IMR-90 (cell line): Measurements from ENCODE around the gene ASB4. TPM values are rescaled to one million over a fixed set of nuclear protein-coding genes. Genes with fewer than 3 reads are reported as not detected.

Source experiments
- ATAC-seq: fragments of 200-7000 bp; cut with Tn5 transposase; 2 replicates; pipeline ENCODE4 v1.9.1; 2020; ENCODE audit warnings: low read depth, mild to moderate bottlenecking, moderate library complexity
- BruUV-seq: library from RNA; stranded (reverse); fragments of 400-500 nt; replicated peaks from 2 replicates; lab custom pipeline; 2021; lab: Mats Ljungman, UMichigan
- CTCF ChIA-PET: fragments of 300-600 bp; formaldehyde crosslinking; extraction: SDS; loops from one replicate; lab custom pipeline; 2021; ENCODE audit warnings: antibody characterized with exemption; lab: Yijun Ruan, JAX
- POLR2A ChIA-PET: fragments of 300-600 bp; sonication (Branson Sonifier 250); formaldehyde crosslinking; loops from one replicate; lab custom pipeline; 2022; ENCODE audit warnings: antibody characterized with exemption; ENCODE audit not compliant: unreplicated experiment; lab: Charles Lee
- DNase-seq: peaks from one replicate; pipeline ENCODE4 v3.0.0; 2013
- H2AFZ ChIP-seq: replicated peaks from 2 replicates; pipeline ENCODE3; 2013; ENCODE audit warnings: low read length, mild to moderate bottlenecking; ENCODE audit not compliant: poor library complexity
- H2AK5ac ChIP-seq: 2 replicates; pipeline ENCODE4 v1.6.1; 2013; ENCODE audit warnings: low read depth, low read length, inconsistent platforms
- H2AK9ac ChIP-seq: replicated peaks from 2 replicates; pipeline ENCODE3; 2013; ENCODE audit warnings: mild to moderate bottlenecking, low read depth, low read length, moderate library complexity; ENCODE audit not compliant: poor library complexity
- H2BK120ac ChIP-seq: 2 replicates; pipeline ENCODE4 v1.6.1; 2013; ENCODE audit warnings: low read depth, low read length, inconsistent platforms
- H2BK15ac ChIP-seq: 3 replicates; pipeline ENCODE4 v1.6.1; 2013; ENCODE audit warnings: low read depth, low read length, inconsistent platforms
- H2BK20ac ChIP-seq: 2 replicates; pipeline ENCODE4 v1.6.1; 2013; ENCODE audit warnings: low read depth, mild to moderate bottlenecking, inconsistent platforms, low read length, moderate library complexity
- H2BK5ac ChIP-seq: 2 replicates; pipeline ENCODE4 v1.6.1; 2013; ENCODE audit warnings: mild to moderate bottlenecking, low read depth, low read length, inconsistent platforms; ENCODE audit not compliant: poor library complexity, severe bottlenecking
- H3K14ac ChIP-seq: replicated peaks from 2 replicates; pipeline ENCODE4 v1.6.1; 2013; ENCODE audit warnings: low read depth, low read length, inconsistent platforms
- H3K18ac ChIP-seq: 2 replicates; pipeline ENCODE4 v1.6.1; 2013; ENCODE audit warnings: low read depth, low read length, control low read depth
- H3K23ac ChIP-seq: 2 replicates; pipeline ENCODE4 v1.6.1; 2013; ENCODE audit warnings: low read depth, low read length, inconsistent platforms
- H3K27ac ChIP-seq: 2 replicates; pipeline ENCODE4 v1.5.1; 2013; ENCODE audit warnings: mild to moderate bottlenecking, control low read depth, low read length; ENCODE audit not compliant: insufficient read depth
- H3K27me3 ChIP-seq: 2 replicates; pipeline ENCODE4 v1.6.1; 2013; ENCODE audit warnings: low read length; ENCODE audit not compliant: control insufficient read depth, insufficient read depth
- H3K36me3 ChIP-seq: 2 replicates; pipeline ENCODE4 v1.6.1; 2013; ENCODE audit warnings: low read length, mixed read lengths; ENCODE audit not compliant: control insufficient read depth, insufficient read depth
- H3K4ac ChIP-seq: 2 replicates; pipeline ENCODE4 v1.6.1; 2013; ENCODE audit warnings: low read depth, low read length, inconsistent platforms
- H3K4me1 ChIP-seq: 2 replicates; pipeline ENCODE4 v1.6.1; 2013; ENCODE audit warnings: low read length, mixed read lengths; ENCODE audit not compliant: control insufficient read depth, insufficient read depth
- H3K4me2 ChIP-seq: 2 replicates; pipeline ENCODE4 v1.6.1; 2013; ENCODE audit warnings: low read depth, mild to moderate bottlenecking, control low read depth, low read length, moderate library complexity
- H3K4me3 ChIP-seq: 2 replicates; pipeline ENCODE4 v1.5.1; 2013; ENCODE audit warnings: low read depth, mild to moderate bottlenecking, control low read depth, low read length, moderate library complexity; ENCODE audit not compliant: insufficient read depth
- H3K56ac ChIP-seq: 2 replicates; pipeline ENCODE4 v1.6.1; 2013; ENCODE audit warnings: low read length, inconsistent platforms; ENCODE audit not compliant: insufficient read depth; ENCODE audit errors: extremely low read depth
- H3K79me1 ChIP-seq, 2 experiments: 2 replicates each; pipeline ENCODE4 v1.6.1; 2013; ENCODE audit warnings: low read length in 2 of 2, inconsistent platforms in 1 of 2, low read depth in 1 of 2
- H3K9ac ChIP-seq: 2 replicates; pipeline ENCODE4 v1.6.1; 2013; ENCODE audit warnings: low read depth, low read length, control low read depth
- H3K9me1 ChIP-seq: 2 replicates; pipeline ENCODE4 v1.6.1; 2013; ENCODE audit warnings: low read length, inconsistent platforms; ENCODE audit not compliant: insufficient read depth
- H3K9me3 ChIP-seq: 2 replicates; pipeline ENCODE4 v1.6.1; 2013; ENCODE audit warnings: low read length; ENCODE audit not compliant: control insufficient read depth, insufficient read depth
- H4K20me1 ChIP-seq: 2 replicates; pipeline ENCODE4 v1.6.1; 2013; ENCODE audit warnings: low read length, inconsistent platforms; ENCODE audit not compliant: insufficient read depth
- H4K5ac ChIP-seq: 2 replicates; pipeline ENCODE4 v1.6.1; 2013; ENCODE audit warnings: mild to moderate bottlenecking, low read depth, low read length, control low read depth
- H4K8ac ChIP-seq, 2 experiments: 2 replicates each; pipeline ENCODE4 v1.6.1; 2013; ENCODE audit warnings: low read depth in 2 of 2, low read length in 2 of 2, control low read depth in 1 of 2, inconsistent platforms in 1 of 2
- H4K91ac ChIP-seq: 2 replicates; pipeline ENCODE4 v1.6.1; 2013; ENCODE audit warnings: low read depth, low read length, inconsistent platforms; ENCODE audit not compliant: insufficient read depth
- CEBPB ChIP-seq: IDR thresholded peaks from 2 replicates; pipeline ENCODE4 v1.6.1; 2012; ENCODE audit warnings: low read depth, low read length, improper control_type of control experiment
- WGBS, 2 experiments: methylation state at CpG; one replicate each; pipeline versions ENCODE4 v1.1.5 to v1.1.7; 2013; ENCODE audit warnings: missing lambda C conversion rate in 2 of 2; ENCODE audit not compliant: insufficient read length in 1 of 2; ENCODE audit errors: extremely low coverage in 2 of 2; 5-methylcytosine and 5-hydroxymethylcytosine counted together
- dilution Hi-C: fragments of 300-500 bp; cut with HindIII; formaldehyde crosslinking; loops from one replicate; pipeline ENCODE4 v1.14.3; 2018; ENCODE audit warnings: low sequenced_read_pairs; ENCODE audit not compliant: unreplicated experiment
- in situ Hi-C: fragments of 300-500 bp; cut with MboI; formaldehyde crosslinking; loops from 3 replicates; pipeline ENCODE4 v1.14.3; 2019; ENCODE audit warnings: low sequenced_read_pairs, inconsistent platforms, mixed read lengths
- intact Hi-C: fragments of 100-400 bp; cut with micrococcal nuclease; formaldehyde crosslinking; loops from 2 replicates; pipeline ENCODE4 v1.10.0; 2022
- polyA plus RNA-seq, 3 experiments: library from polyadenylated mRNA; depleted of rRNA; stranded (reverse); fragments of >200 nt; gene quantifications; 2 replicates each; pipeline ENCODE4 v1.2.3, GENCODE V29; 2012; ENCODE audit warnings: low replicate concordance in 1 of 3
- total RNA-seq: library from RNA; depleted of rRNA; stranded (reverse); fragments of >200 nt; gene quantifications from 2 replicates; pipeline ENCODE4 v1.2.3, GENCODE V29; 2012

ASB4 gene
- total and polyA plus RNA-seq, 2 of the 4 experiments (the other 2 are of a cell fraction) = not detected

DNA sequence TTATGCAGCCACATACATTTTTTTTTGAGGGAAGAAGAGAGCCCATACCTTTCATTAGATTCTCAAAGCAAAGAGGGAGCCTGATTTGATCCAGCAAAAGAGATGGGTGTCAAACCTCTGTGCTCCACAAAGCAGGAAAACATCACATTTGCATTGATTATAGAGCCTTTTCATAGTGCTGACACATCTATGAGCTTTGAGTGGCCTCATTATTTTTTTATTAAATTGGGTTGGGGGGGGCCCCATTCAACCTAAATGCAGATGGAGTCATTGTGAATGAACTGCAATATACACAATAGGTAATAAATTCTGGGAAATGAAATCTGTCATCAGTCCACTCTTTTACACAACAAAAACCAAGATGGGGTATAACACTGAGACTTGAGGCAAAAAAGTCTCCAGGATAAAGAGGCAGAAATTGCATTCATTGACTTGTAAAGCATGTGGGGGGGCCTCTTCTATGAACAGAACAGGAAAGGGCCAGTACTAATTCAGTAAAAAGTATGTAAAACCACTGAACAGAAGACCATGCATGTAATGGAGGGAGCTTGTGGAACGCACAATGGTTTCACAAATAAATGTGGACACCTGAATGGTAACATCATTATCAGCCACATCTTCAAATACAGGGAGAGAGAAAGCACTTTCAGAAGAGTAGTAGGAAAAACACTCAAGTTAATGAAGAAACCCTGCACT lies 17.7 kb upstream of the ASB4 start:
- Histone ChIP-seq H2BK5ac (no peak overlapping the region), H2AK9ac (no peak overlapping the region), H3K4ac (no peak overlapping the region), H3K27me3 (peaks cover 8% of the 10 kb centered on the region), H3K27ac (no peak overlapping the region), H2BK20ac (no peak overlapping the region), H3K56ac (no peak overlapping the region), H2AFZ (no peak overlapping the region), H3K4me2 (no peak overlapping the region), H4K5ac (no peak overlapping the region), H3K18ac (no peak overlapping the region), H3K4me1 (no peaks in the 10 kb centered on the region), H2AK5ac (no peak overlapping the region), H3K36me3 (no peaks in the 10 kb centered on the region), H3K4me3 (no peak overlapping the region), H3K9me3 (no peaks in the 10 kb centered on the region), H4K91ac (no peak overlapping the region), H2BK120ac (no peak overlapping the region), H3K14ac (no peak overlapping the region), H3K9ac (no peak overlapping the region), H3K23ac (no peak overlapping the region), H4K8ac (no peak overlapping the region), H4K20me1 (no peaks in the 10 kb centered on the region), H2BK15ac (no peak overlapping the region), H3K9me1 (no peaks in the 10 kb centered on the region), H3K79me1 (no peaks in the 10 kb centered on the region)
- no peak for TF ChIP-seq CEBPB
- DNase-seq = no peak
- in situ Hi-C loops (no loop called here), dilution Hi-C loops (no loop called here), intact Hi-C loops (no loop called here)
- CTCF ChIA-PET = no interaction called here
- no CpG with 5 or more reads among the region's 1 CpG for WGBS, 2 experiments
- no TSS peak for BruUV-seq
- POLR2A ChIA-PET = no interaction called here
- no peak for ATAC-seq
